Gastrocnemius medialis (tissue), 4 donors: ENCODE results near the gene NAA40. TPM values are rescaled to one million over a fixed set of nuclear protein-coding genes. Genes with fewer than 3 reads are reported as not detected.

ENCODE experiments used
- ATAC-seq, 2 donors: fragments of 150-250 bp; one replicate each; pipeline ENCODE4 v1.9.1; 2016
- DNase-seq, 2 donors: peaks; one replicate each; pipeline ENCODE4 v3.0.0-alpha.2; 2019
- H3K27ac ChIP-seq, 4 donors: fragments of 200-600 bp; sonication (generic); 1 replicate in 1 of 4; 2 replicates in 3 of 4; pipeline ENCODE4 v1.5.1; 2016 to 2018; ENCODE audit warnings: mild to moderate bottlenecking in 2 of 4, moderate library complexity in 1 of 4
- H3K27me3 ChIP-seq, 3 donors: fragments of 200-600 bp; sonication (generic) in 2 of 3; 1 replicate in 1 of 3; 2 replicates in 2 of 3; pipeline versions ENCODE4 v1.5.1 to v1.6.0; 2016 to 2019; ENCODE audit warnings: mild to moderate bottlenecking in 1 of 3, moderate library complexity in 1 of 3
- H3K36me3 ChIP-seq, 2 donors: fragments of 200-600 bp; sonication (generic) in 1 of 2; one replicate each; pipeline ENCODE4 v1.5.1; 2017 to 2018
- H3K4me1 ChIP-seq, 2 donors: fragments of 200-600 bp; sonication (generic) in 1 of 2; one replicate each; pipeline ENCODE4 v1.5.1; 2016 to 2017; ENCODE audit warnings: mild to moderate bottlenecking in 2 of 2
- H3K4me3 ChIP-seq, 4 donors: fragments of 200-600 bp; sonication (generic) in 3 of 4; 1 replicate in 1 of 4; 2 replicates in 3 of 4; pipeline ENCODE4 v1.5.1; 2016 to 2019; ENCODE audit warnings: mild to moderate bottlenecking in 2 of 4
- H3K9me3 ChIP-seq, 3 donors: fragments of 200-600 bp; sonication (generic) in 2 of 3; 1 replicate in 1 of 3; 2 replicates in 2 of 3; pipeline ENCODE4 v1.5.1; 2016 to 2019
- POLR2A ChIP-seq, 2 donors: fragments of 450-650 bp; IDR thresholded peaks; one replicate each; pipeline ENCODE4 v1.6.1; 2017; ENCODE audit warnings: antibody characterized with exemption in 2 of 2, mild to moderate bottlenecking in 2 of 2, moderate library complexity in 2 of 2
- in situ Hi-C, 4 donors: fragments of 200-750 bp; cut with MboI; loops; one replicate each; pipeline versions ENCODE4 v1.15.0 to v1.8.0; 2017; ENCODE audit warnings: low sequenced_read_pairs in 4 of 4
- intact Hi-C: fragments of 100-400 bp; cut with DNase I; formaldehyde crosslinking; loops from one replicate; pipeline ENCODE4 v1.15.1; 2023; ENCODE audit warnings: low total_unique reads
- total RNA-seq, 4 donors: library from RNA; depleted of rRNA; stranded (reverse); fragments of >200 nt; gene quantifications; one replicate each; pipeline versions ENCODE4 v1.1.0 to v1.2.3, GENCODE V29; 2016
- TF ChIP-seq, protein P1 (sequence below), 5 experiments: fragments of 450-650 bp in 3 of 5; fragments of 200-600 bp in 2 of 5; sonication (generic) in 2 of 5; IDR thresholded peaks in 4 of 5; conservative IDR thresholded peaks in 1 of 5; 1 replicate in 4 of 5; 2 replicates in 1 of 5; pipeline ENCODE4 v1.5.1; 2016 to 2019; ENCODE audit warnings: antibody characterized with exemption in 5 of 5, mild to moderate bottlenecking in 3 of 5, moderate library complexity in 3 of 5

Gene NAA40
- total RNA-seq, 4 donors from 2014 or later, result 4.9 to 11.4 (median 6.5) TPM

DNA sequence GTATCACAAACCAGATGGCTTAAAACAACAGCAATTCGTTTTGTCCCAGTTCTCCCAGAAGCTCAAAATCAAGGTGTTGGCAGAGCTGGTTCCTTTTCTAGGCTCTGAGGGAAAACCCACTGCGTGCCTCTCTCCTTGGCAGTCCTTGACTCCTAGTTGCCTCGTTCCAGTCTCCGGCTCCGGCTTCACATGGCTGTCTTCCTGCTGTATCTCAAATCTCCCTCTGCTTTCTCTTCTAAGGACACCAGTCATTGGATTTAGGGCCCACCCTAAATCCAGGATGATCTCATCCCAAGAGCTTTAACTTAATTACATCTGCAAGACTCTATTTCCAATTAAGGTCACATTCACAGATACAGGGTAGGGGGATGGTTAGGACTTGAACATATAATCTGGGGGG, 9.2 kb upstream of the NAA40 start:
- Histone ChIP-seq H3K27me3 (no peaks in the 10 kb centered on the region), H3K4me1 (no peaks in the 10 kb centered on the region), H3K4me3 (no peak overlapping the region), H3K36me3 (no peaks in the 10 kb centered on the region), H3K9me3 (no peaks in the 10 kb centered on the region), H3K27ac (no peak overlapping the region)
- intact Hi-C loops (no loop called here), in situ Hi-C loops (no loop called here)
- no peak for TF ChIP-seq POLR2A (IDR thresholded peaks at IDR 0.05)
- DNase-seq (no peak), ATAC-seq (no peak)

DNA sequence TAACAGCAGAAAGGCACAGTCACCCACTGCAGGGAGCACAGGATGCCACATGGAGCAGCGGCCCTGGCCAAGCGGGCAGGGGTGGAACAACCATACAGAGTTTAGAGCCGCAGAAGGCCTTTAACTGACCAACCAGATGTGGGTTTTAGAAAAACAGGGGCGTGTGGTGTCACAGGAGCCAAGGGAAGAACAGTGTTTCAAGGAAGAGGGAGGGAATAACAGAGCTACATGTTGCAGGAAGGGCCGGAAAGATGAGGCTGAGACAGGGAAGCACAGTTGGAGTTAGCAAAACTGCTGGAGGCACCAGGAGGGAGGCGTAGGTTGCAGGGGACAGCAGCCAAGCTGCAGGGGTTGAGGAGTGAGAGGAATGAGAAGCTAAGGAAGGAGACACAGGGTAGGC, 7.8 kb upstream of the NAA40 start:
- no peak overlapping the region for H3K27ac ChIP-seq
- in situ Hi-C loops (no loop called here), intact Hi-C loops (no loop called here)
- DNase-seq, result no peak
- H3K27me3 ChIP-seq, result no peaks in the 10 kb centered on the region
- no peak overlapping the region for H3K4me3 ChIP-seq
- H3K4me1 ChIP-seq, result no peaks in the 10 kb centered on the region
- H3K9me3 ChIP-seq, result no peaks in the 10 kb centered on the region
- H3K36me3 ChIP-seq, result no peaks in the 10 kb centered on the region
- TF ChIP-seq POLR2A (IDR thresholded peaks at IDR 0.05), result no peak
- TF ChIP-seq, protein P1, sequence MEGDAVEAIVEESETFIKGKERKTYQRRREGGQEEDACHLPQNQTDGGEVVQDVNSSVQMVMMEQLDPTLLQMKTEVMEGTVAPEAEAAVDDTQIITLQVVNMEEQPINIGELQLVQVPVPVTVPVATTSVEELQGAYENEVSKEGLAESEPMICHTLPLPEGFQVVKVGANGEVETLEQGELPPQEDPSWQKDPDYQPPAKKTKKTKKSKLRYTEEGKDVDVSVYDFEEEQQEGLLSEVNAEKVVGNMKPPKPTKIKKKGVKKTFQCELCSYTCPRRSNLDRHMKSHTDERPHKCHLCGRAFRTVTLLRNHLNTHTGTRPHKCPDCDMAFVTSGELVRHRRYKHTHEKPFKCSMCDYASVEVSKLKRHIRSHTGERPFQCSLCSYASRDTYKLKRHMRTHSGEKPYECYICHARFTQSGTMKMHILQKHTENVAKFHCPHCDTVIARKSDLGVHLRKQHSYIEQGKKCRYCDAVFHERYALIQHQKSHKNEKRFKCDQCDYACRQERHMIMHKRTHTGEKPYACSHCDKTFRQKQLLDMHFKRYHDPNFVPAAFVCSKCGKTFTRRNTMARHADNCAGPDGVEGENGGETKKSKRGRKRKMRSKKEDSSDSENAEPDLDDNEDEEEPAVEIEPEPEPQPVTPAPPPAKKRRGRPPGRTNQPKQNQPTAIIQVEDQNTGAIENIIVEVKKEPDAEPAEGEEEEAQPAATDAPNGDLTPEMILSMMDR (IDR thresholded peaks at IDR 0.05 in 4 of 5, conservative IDR thresholded peaks at IDR 0.05 in 1 of 5), result no peak
- no peak for ATAC-seq

DNA sequence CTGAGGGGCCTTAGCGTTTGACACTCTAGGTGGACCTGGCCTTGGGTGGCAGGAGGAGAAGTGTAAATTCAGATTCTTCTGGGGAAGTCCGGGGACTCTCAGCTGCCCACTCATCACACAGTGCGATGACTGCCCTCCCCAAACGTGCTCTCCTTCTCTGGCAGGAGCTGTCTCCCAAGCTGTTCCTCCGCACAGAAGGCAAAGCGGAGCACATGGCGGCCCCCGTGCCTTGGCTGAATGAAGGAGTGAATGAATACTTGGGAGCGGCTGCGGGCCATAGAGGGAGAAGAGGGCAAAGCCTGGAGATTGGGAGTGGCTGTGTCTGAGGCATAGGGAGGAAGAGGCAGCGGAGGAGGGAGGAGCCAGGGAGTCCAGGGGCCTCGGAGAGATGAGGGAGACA, 6.9 kb upstream of the NAA40 start:
- in situ Hi-C loops, result no loop called here
- TF ChIP-seq POLR2A (IDR thresholded peaks at IDR 0.05), result no peak
- TF ChIP-seq, protein P1 (IDR thresholded peaks at IDR 0.05 in 4 of 5, conservative IDR thresholded peaks at IDR 0.05 in 1 of 5), result no peak
- H3K27ac ChIP-seq, result no peak overlapping the region

DNA sequence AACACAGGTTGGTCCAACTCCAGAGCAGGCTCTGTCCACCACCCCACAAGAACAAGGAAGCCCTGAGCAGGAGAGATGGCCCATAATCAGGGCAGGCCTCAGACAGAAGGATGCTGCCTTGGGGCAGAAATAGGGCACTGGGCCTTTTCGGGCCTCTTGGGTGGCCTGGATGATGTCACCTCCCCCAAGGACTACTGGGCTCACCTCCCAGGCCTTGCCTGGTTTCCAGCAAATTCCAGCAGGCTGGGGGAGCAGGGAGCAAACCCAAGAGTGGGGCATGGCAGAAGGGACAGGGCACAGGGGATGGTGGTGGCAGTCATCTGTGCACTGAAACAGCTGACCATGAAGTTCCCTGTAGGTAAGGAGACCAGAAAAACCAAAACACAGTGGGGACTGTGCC, 5.3 kb upstream of the NAA40 start:
- H3K27me3 ChIP-seq, result no peaks in the 10 kb centered on the region
- intact Hi-C loops, result no loop called here
- in situ Hi-C loops, result no loop called here
- no peak for DNase-seq
- peaks cover 4 to 6% of the 10 kb centered on the region in 2 donors for H3K4me1 ChIP-seq
- H3K9me3 ChIP-seq, result no peaks in the 10 kb centered on the region
- ATAC-seq, result no peak
- no peak overlapping the region for H3K4me3 ChIP-seq
- no peak overlapping the region for H3K27ac ChIP-seq
- H3K36me3 ChIP-seq, result no peaks in the 10 kb centered on the region
- no peak for TF ChIP-seq POLR2A (IDR thresholded peaks at IDR 0.05)
- TF ChIP-seq, protein P1 (IDR thresholded peaks at IDR 0.05 in 4 of 5, conservative IDR thresholded peaks at IDR 0.05 in 1 of 5), result no peak

More for the DNA sequence above, 6.9 kb upstream of the NAA40 start:
- intact Hi-C loops, result no loop called here
- no peak for DNase-seq
- Histone ChIP-seq H3K36me3 (no peaks in the 10 kb centered on the region), H3K9me3 (no peaks in the 10 kb centered on the region), H3K4me1 (no peaks in the 10 kb centered on the region), H3K4me3 (no peak overlapping the region), H3K27me3 (no peaks in the 10 kb centered on the region)
- no peak for ATAC-seq

DNA sequence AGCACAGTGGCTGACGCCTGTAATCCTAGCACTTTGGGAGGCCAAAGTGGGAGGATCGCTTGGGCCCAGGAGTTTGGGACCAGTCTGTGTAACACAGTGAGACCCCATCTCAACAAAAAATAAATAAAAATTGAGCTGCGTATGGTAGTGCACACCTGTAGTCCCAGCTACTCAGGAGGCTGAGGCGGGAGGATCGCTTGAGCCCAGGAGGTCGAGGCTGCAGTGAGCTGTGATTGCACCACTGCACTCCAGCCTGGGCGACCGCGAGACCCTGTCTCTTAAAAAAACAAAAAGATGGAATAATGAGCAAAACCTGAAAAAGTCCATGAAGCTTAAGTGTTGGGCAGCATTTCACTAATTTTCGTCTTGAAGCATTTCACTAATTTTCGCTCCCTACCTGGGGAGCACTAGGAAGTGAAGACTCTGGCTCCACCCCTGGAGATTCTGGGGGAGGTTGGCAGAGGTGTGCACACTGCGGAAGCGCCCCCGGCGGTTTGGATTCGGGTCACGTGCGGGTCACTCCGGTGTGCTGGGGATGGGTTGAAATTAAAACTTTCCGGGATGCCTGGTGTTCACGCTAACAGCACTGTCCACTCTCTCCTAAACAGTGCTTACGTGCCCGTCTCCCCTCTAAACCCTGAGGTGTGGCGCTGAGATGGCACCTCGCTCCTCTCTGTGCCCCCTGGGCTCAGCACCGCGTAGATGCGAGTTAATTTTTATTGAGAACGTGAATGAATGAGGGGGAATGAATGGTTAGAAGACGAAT, 906 bp upstream of the NAA40 start:
- TF ChIP-seq, protein P1 (IDR thresholded peaks at IDR 0.05 in 4 of 5, conservative IDR thresholded peaks at IDR 0.05 in 1 of 5), result no peak
- no peak for TF ChIP-seq POLR2A (IDR thresholded peaks at IDR 0.05)
- peak in 1 of 2 donors; percentile 23 for ATAC-seq
- in situ Hi-C loops (no loop called here), intact Hi-C loops (loop anchor here (1.0 kb wide), 1 partner anchor 20 kb away; no protein-coding TSS in a partner anchor)
- H3K27me3 ChIP-seq, result no peaks in the 10 kb centered on the region
- H3K4me3 ChIP-seq, result peak overlapping the region; percentile 69 to 84 (median 80)
- H3K36me3 ChIP-seq, result no peaks in the 10 kb centered on the region
- DNase-seq, result no peak
- peak overlapping the region; percentile 78 to 88 (median 84) for H3K27ac ChIP-seq
- H3K9me3 ChIP-seq, result no peaks in the 10 kb centered on the region
- H3K4me1 ChIP-seq, result peaks cover 20 to 21% of the 10 kb centered on the region in 2 donors
